GM12801 (cell line): ENCODE results near the gene FAAP24.

ENCODE experiments used
- TF ChIP-seq, protein P1 (sequence below): IDR thresholded peaks from one replicate; pipeline ENCODE4 v1.5.1; 2011; ENCODE audit warnings: control low read depth; ENCODE audit not compliant: insufficient read length; ENCODE audit errors: extremely low read depth

Gene FAAP24

DNA sequence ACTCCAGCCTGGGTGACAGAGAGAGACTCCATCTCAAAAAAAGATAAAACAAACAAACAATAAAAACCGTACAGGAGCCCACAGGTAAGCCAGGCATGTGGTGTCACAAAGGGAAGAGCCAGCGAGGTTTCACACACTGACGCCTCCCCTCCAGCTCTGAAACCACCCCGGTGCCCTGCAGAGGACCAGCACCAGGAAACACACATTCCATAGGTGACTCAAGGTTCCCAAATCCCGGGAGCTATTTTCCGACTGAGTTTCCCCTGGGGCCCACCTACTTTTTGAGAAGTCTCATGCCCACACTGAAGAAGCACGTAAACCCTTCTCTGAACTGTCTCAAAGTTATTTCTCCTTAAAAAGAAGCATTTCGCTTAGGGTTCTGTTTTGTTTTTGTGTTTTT is 52.4 kb downstream of the FAAP24 start:
- TF ChIP-seq, protein P1, sequence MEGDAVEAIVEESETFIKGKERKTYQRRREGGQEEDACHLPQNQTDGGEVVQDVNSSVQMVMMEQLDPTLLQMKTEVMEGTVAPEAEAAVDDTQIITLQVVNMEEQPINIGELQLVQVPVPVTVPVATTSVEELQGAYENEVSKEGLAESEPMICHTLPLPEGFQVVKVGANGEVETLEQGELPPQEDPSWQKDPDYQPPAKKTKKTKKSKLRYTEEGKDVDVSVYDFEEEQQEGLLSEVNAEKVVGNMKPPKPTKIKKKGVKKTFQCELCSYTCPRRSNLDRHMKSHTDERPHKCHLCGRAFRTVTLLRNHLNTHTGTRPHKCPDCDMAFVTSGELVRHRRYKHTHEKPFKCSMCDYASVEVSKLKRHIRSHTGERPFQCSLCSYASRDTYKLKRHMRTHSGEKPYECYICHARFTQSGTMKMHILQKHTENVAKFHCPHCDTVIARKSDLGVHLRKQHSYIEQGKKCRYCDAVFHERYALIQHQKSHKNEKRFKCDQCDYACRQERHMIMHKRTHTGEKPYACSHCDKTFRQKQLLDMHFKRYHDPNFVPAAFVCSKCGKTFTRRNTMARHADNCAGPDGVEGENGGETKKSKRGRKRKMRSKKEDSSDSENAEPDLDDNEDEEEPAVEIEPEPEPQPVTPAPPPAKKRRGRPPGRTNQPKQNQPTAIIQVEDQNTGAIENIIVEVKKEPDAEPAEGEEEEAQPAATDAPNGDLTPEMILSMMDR: no peak
